Measurements from ENCODE around the gene MYOZ2.

The MYOZ2 gene

DNA sequence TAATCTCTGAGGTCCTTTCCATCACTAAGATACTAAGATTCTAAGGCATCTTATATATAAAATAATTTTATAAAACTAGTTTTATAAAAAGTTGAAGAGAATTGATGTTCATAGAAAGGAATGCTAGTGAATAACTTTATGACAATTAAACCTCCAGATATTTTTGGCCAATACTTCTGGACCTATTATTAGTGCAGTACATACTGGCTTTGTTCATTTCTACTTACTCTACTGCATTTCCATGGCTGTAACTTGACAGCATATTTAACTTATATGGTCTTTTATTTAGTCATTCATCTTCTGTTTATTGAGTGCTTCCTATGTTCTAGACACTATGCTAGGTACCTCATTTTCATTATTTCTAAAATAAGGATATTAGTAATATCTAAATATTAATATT lies 70.1 kb downstream of the MYOZ2 start:
- DNase-seq: no peak

DNA sequence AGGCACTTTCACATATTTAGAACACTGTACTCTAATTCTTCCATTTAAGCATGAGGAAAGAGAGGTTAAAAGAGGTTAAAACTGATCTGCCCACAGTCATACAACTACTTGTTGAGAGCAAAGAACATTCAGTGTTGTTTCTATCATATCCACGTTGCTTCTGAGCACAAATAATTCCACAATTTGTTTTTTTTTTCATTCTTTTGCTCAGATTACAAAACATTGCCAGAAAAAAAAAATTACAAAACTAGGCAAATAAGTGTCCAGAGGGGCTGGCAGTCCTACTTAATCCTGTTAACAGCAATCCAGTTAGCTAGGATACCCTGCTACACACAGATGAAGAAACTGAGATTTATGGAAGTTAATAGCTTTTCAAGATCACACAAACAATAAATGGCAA lies 70.5 kb downstream of the MYOZ2 start:
- DNase-seq: no peak

DNA sequence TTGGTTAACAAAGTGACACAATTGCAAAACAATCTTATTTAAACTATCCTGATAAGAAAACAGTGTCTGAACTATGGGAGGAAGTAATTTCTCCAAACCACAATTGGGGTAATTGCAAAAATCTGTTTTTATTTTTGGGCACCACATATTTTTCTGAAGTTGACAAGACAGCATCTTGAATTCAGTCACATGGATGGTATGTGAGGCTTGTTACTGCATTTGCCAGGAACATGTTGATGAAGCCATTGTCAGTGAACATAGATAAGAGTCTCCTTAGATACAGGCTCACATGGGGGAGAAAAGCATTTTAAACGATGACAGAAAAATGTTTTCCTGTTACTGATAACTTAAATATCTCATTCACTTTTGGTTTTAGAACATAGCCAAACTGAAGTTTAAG lies 71.4 kb downstream of the MYOZ2 start:
- no peak for DNase-seq

DNA sequence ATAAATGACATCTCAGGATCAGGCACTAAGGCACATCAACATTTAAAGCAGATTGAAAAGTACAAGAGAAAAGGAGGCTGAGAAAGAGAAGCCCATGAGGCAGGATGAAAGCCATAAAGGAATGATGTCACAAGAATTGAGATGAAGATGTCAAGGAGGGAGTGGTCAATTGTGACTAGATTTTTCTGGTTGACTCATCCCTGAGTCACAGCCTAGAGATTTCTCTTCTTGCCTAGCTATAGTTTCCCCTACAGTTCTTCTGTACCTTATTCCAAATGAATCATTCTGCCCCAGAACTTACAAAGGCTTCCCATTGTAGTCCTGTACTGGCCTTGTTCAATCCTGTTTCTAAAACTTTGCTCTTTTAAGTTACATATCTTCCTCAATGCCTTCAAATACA lies 73.4 kb downstream of the MYOZ2 start:
- no peak for DNase-seq

DNA sequence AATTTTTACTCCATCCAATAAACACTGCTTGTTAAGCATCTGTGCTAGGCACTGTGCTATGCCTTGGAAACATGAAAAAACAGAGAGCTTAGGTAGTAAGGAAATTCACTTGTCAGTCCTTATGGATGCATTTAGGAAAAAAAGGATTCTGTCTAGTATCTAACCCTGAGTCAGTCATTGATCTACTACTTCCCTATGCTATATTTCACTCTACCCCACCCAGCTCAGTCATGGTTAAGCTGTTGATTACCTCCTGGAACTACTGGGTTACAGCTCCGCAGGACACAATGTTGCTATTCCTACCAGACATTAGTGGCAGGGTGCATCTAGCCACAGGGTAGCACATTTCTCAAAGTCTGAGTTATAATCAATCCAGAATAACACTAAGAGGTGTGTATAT lies 74.0 kb downstream of the MYOZ2 start:
- no peak for DNase-seq

DNA sequence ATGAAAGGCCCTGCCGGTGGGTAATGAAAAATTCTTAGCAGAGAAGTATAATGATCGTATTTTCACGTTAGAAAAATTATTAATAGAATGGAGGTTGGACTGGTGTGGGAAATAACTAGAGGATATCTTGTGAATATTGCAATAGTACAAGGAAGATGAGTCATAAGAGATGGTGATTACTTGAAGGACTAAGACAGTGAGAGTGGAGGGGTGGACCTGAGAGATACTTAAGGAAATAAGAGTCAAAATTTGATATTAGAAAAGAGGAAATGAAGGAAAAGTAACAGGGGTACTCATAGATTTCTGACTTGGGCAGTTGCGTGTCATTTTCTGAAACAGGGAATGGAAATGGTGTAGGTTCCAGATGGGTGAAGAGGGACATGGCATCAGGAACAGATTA lies 75.1 kb downstream of the MYOZ2 start:
- DNase-seq: no peak

DNA sequence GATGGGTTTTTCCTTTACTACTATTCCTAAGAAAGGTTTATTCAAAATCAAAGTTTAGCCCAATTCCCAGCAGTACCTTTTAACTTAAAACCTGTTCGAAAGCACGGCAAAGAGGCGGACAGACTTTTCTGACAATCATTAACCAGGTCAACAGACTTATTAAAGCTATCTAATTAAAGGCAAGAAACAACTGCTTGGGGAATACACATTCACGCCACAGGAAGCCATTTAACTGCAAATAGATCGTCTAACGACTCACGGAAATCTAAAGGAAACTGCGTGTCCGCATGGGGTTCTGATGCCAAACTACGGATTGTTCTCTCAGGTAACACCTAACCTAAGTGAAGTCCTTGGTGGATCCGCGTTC lies 76.2 kb downstream of the MYOZ2 start:
- peak; percentile 48 for DNase-seq

DNA sequence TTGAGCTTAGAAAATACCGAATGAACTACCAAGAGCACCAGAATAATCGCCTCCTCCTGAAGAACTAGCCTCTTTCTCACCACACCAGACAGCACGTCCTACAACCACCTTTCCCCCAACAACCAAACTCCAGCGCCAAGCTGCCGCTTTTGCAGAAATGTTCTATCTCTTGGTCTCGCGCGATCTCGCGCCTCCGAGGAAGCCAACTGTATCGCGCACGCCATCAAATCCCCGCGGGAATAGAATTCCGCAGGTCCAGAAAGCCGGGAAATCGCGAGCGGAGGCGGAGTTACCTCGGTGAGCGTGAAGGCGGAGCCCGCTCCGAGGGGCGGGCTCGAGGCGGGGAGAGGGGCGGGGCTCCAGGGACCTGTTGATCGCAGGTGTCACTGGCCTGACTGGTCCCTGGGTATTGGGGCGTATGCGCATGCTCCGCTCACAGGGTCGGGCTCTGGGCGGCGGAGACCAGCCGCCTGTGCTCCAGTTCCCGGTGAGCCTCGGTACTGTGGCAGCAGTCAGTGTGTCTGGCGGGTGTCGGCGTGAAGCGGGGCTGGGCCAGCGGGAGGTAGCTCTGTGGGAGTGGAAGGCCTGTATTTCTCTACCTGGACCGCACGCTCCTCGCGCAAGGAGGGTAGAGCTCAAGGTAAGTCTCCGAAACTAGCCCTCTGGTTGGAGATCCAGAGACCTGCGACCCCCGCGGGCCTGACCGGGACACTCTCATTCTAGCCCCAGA lies 76.8 kb downstream of the MYOZ2 start, which contains the start of gene USP53:
Gene USP53 (plus strand): TSS at position 480 of the 730 bp plus-strand sequence. CDS start 27,047 bp downstream, outside the sequence.
- peak; percentile 89 for DNase-seq

DNA sequence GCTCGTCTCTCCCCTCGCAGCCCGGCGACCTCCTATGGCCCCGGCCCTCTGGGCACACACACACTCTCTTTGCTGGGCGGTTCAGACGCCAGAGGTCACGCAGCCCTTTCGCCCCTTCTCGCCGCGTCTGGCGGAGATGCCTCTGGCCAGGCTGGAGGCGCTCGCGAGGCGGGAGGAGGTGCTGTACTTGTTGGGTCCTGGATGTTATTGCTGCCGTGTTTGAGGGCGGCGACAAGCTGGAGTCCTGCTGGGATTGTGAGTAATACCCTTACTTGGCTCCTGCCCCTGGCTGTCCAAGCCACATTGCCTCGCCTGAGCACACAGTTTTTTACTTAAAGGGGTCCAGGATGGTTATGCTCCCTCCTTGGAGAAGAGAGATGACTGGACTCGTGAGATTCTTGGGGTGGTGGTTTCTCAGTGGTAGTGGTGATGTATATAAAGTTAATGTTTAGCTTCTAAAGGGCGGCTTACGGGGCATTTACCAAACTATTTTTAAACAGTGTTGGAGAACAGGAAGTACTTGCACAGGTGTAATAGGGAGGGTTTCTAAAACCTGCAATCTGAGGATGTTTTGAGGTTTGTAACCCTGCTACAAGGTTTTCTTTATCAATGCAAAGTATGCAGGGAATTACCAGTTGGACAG lies 77.5 kb downstream of the MYOZ2 start:
- DNase-seq: peak; percentile 28

DNA sequence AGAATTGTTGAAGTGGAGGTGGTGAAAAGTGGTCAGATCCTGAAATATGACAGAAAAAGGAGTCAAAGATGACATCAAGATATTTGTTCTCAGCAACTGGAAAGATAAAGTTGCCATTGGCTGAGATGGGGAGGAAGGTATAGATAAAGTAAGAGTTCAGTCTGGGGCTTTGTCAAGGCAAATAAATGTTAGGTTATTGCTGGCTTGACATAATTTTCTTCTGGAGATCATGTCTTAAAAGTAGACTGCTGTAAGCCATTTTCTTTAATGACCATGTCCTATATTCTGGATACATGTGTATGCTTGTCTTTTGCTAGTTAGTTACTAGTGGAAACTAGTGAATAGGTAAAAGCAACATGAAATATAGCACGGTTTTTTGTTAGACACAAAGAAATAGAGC lies 82.5 kb downstream of the MYOZ2 start:
- no peak for DNase-seq

DNA sequence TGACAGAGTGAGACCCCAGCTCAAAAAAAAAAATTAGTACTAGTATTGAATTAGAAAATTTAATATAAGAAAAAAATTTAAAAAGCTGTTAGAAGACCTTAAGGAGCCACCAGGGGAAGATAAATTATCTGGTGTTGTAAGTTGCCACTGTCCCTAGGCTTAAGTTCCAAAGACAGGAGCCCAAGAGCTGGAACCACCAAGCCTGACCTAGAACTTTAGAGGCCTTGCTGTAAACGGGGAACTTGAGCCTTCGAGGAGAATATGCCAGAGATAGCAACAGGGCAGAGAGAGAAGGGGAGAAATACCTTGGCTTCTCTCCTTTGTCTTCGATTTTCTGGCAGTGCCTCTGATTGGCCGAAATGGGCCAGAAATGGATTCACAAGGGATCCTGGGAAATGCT lies 85.8 kb downstream of the MYOZ2 start:
- DNase-seq: no peak

DNA sequence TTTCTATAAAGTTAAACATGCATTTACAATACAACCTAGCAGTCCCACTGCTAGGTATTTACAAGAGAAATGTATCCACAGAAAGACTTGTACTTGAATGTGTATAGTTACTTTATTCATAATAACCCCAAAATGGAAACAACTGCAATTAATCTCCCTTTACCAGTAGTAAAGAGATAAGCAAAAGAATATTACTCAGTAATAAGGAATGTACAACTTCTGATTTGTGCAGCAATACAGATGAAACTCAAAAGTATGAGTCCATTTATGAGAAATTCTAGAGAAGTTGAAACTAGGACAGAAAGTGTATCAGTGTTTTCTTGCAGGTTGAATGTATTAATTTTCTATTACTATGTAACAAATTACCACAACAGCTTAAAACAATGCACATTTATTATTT lies 92.1 kb downstream of the MYOZ2 start:
- DNase-seq: no peak

DNA sequence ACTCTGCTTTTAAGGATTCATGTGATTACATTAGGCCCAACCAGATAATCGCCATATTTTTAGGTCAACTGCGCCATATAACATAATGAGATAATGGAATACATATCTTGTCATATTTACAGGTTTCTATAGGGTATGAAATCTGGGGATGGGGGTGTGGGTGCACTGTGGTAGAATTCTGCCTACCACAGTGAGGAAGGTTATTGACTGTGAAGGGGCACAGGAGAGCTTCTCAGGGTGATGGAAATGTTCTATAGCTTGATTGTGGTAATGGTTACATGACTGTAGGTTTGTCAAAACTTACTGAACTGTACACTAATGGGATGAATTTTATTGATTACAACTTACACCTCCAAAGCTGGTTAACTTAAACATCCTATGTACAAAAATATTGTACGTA lies 92.8 kb downstream of the MYOZ2 start:
- no peak for DNase-seq

DNA sequence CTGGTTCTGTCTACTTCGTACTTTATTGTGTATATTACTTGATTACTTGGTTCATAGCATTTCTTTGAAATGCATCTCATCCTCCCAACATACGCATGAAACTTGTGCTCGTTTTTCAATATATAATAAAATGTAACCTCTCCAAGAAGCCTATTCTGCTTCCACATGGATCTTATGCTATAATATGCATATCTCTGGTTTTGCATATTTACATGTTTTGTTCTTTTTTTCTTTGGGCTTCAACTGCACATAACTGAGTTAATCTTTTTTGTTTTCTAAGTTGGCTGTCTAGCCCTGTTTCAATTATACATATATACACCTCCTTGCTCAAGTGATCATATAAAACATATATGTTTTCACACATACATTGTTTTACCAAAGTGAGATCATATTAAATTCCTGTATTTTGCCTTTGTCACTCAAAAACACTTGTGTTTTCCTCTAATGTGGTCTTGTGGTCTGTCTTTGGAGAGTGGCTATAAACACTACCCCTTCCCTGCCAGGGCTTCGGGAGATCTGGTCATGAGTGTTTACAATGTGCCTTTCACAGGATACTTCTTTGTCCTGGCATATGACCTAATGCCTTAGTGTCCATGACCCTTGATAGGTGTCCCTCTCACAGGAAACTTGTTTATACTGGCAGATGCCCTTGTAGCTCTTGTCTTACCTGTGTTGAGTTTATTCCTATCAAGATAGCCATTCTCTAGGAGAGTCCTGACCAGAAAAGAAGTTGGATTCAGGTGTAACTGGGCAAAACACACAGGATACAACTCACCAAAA lies 94.5 kb downstream of the MYOZ2 start:
- DNase-seq: no peak

DNA sequence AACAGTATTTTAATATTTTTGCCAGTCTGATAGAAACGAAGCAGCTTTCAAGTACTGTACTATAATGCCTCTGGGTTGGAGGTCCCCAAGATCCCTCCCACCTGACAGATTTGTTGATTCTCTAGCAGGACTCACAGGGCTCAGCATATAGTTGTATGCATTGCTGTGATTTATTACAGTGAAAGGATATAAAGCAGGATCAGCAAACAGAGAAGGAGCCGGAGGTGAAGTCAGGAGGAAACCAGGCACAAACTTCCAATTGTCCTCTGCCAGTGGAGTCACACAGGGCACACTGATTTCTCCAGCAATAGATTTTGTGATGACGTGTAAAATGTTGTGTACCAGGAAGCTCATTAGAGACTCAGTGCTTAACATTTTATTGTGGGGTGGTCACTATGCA lies 95.9 kb downstream of the MYOZ2 start:
- no peak for DNase-seq

DNA sequence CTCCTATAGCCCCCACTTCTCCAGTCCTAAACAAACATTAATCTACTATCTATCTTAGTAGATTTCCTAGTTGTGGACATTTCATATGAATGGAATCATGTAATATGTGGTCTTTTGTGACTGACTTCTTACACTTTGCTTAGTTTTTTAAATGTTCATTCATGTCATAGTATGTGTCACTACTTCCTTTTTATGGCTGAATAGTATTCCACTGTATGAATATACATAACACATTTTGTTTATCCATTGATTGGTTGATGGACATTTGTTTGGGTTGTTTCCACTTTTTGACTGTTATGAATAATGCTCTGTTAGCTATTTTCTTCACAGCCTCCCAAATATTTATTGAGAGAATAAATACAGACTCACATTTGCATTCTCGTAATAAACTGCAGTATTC lies 96.7 kb downstream of the MYOZ2 start:
- no peak for DNase-seq

DNA sequence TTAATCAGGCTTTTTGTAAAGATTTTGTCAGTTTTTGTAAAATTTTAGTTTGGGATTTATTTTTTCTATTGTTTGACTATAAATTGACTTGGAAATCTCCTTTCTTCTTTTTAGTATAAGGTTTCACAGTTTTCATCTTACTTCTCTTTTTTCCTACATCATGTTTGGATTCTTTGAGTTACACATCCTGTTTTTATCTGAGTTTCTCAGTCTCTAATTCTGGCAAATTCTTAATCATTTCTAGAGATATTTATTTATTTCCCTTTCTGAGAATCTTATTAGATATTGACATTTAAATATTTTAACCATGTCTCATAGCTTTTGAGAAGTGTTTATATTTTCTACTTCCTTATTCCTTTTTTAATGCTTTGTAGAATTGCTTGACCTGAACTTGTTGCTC lies 97.6 kb downstream of the MYOZ2 start:
- no peak for DNase-seq

DNA sequence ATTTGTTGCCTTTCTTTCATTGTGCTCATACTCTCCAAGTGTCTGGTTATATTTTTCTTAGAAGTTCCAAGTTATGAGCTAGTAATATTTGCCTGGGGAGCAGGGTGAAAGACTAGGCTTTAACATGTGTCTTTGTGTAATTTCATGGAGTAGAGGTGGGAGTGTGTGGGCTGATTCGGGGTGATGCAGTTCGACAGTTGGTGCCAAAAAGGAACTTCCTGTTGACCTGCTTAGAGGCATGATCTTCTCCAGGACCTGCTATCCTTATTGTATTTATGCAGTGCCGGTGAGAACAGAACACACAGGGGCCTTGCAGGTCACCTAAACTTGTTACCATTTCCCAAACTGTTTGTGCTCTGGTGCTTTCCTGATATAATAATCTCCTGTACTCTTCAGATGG lies 98.1 kb downstream of the MYOZ2 start:
- no peak for DNase-seq

DNA sequence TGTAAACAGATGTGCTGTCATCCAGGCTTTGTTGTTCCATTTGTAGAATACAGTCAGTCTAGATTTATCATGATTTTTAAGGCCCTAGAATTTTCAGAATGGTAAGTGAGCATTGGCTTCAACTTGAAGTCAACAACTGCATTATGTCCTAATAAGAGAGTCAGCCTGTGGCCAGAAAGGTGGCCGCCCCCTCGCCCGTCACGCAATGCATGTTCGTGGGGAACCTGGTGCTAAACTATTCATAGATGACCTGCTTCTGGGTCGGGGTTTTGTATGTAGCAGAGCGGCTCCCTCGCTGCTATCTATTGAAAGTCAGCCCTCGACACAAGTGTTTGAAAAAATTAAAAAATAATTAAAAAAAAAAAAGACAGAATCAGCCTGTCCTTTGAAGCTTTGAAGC lies 101.6 kb downstream of the MYOZ2 start:
- DNase-seq: no peak
